C4-2B (cell line): ENCODE data around the gene RASSF5.
A peak's percentile ranks its signal among the peaks of the same experiment; 100 is the strongest.

Source experiments
- H3K27ac ChIP-seq: fragments of 450-650 bp; 2 replicates; pipeline ENCODE4 v1.5.1; 2017
- CTCF ChIP-seq: fragments of 450-650 bp; conservative IDR thresholded peaks from 2 replicates; pipeline ENCODE4 v1.5.1; 2017; ENCODE audit warnings: mild to moderate bottlenecking
- ZFX ChIP-seq: fragments of 450-650 bp; IDR thresholded peaks from 2 replicates; pipeline ENCODE4 v1.6.1; 2017

Gene RASSF5

GRCh38 chr1:206502403-206502802 is 4.9 kb upstream of the RASSF5 start:
- TF ChIP-seq CTCF: no peak
- no peak for TF ChIP-seq ZFX
- no peak overlapping the region for H3K27ac ChIP-seq

- TF ChIP-seq ZFX (no peak), CTCF (no peak)
- no peak overlapping the region for H3K27ac ChIP-seq
Measured at GRCh38 chr1:206502812-206503211, 4.5 kb upstream of the RASSF5 start.

DNA sequence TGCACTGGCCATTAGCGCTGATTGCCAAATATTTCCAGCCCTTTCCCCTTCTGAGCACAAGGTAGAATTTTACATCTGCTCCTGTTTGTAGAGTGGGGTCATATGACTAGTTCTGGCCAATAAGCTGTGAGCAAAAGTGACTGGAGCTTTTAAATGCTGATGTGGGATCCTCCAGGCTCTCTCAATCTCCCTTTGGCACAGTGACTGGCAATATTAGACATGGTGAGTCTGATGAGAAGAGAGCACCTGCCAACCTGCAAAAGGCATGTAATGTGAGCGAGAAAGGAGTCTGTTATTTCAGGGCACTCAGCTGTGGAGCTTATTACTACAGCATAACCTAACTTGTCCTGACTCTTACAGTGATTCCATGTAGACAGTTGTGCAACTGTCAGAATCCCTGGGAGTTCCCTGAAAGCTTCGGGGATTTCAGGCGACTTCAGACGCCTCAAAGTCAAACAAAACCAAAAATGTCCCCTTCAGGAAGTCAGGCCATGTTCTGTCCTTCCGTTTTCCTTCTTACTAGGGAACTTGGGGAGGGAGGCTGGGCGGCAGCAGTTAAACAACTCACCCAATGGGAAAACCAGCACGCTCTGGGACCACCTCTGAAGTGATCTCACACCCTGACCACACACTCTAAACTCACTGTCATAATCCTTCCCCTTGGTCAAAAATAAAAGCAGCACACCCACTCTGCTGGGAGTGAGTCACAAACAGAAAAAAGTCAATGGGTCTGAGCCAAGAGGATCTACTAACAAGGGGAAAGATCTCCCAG is 3.6 kb upstream of the RASSF5 start:
- no peak overlapping the region; the same call in 1 of the 2 replicates for H3K27ac ChIP-seq
- TF ChIP-seq ZFX (no peak), CTCF (no peak)

GRCh38 chr1:206504363-206504713 is 3.0 kb upstream of the RASSF5 start:
- TF ChIP-seq ZFX (no peak), CTCF (no peak)
- no peak overlapping the region; the same call in 1 of the 2 replicates for H3K27ac ChIP-seq

- TF ChIP-seq ZFX (no peak), CTCF (no peak; the same call in 1 of the 2 replicates)
- H3K27ac ChIP-seq: no peak overlapping the region
Measured at GRCh38 chr1:206505702-206506355, 1.5 kb upstream of the RASSF5 start.

DNA sequence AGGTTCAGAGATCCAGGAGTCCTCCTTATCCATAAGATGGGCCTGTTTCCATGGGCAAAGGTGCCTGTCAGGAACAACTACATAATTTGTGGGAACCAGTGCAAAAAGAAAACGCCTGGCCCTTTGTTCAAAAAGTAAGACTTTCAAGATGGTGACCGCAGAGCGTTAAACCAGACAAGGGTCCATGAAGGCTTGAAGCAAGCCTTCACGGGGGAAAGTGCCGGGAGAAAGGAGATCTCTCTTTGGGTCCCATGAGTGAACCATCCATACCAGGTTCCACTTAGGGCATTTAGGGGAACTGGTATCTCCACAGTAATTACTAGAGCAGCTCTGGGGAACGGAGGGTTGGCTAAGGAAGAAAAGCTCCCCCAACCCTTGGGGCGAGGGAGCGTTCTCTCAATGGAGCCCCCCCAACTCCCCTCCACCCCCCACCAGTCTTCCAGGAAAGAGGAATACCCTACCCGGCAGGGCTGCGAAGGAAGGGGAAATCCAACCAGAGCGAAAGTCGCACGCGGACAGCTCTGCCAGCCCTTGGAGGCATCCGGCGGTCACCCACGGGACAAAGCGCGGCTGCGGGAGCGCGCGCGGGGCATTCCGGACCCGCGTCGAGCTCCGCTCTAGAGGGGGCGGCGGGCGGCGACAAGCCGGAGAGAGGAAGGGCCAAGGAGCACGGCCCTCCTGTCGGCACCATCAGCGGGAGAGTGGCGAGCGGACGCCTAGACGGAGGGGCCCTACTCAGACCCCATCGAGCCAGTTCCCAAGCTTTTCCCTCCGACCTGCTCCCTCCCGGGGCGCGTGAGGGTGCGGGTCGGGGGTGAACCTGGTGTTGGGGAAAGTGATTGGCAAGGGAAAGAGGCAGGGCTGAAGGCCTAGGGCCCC is 687 bp upstream of the RASSF5 start:
- no peak for TF ChIP-seq CTCF
- TF ChIP-seq ZFX: no peak
- H3K27ac ChIP-seq: peak overlapping the region; percentile 6; the same call in 1 of the 2 replicates
